ENCODE data around the gene NPC1.
"Not testable (repeated sequence)": the region's sequence is repeated elsewhere in the genome, so short reads cannot be mapped to it uniquely, and the experiment has no call there.

NPC1 gene

GRCh38 chr18:23524213-23524707, 62.0 kb downstream of the NPC1 start:
- TF ChIP-seq CTCF (IDR thresholded peaks at IDR 0.05; ENCODE audit: borderline replicate concordance, insufficient read depth, low read depth, low read length) = no peak
- no peak overlapping the region for H3K4me3 ChIP-seq (ENCODE audit: low read depth, low read length)

- no peak for TF ChIP-seq CTCF (IDR thresholded peaks at IDR 0.05; ENCODE audit: borderline replicate concordance, insufficient read depth, low read depth, low read length)
- H3K4me3 ChIP-seq (ENCODE audit: low read depth, low read length) = no peak overlapping the region
Observed at GRCh38 chr18:23523429-23524212, 62.7 kb downstream of the NPC1 start.

- TF ChIP-seq CTCF (IDR thresholded peaks at IDR 0.05; ENCODE audit: borderline replicate concordance, insufficient read depth, low read depth, low read length) = no peak
- H3K4me3 ChIP-seq (ENCODE audit: low read depth, low read length) = no peak overlapping the region
Observed at GRCh38 chr18:23521907-23522306, 64.4 kb downstream of the NPC1 start.

- no peak overlapping the region for H3K4me3 ChIP-seq (ENCODE audit: low read depth, low read length)
- TF ChIP-seq CTCF (IDR thresholded peaks at IDR 0.05; ENCODE audit: borderline replicate concordance, insufficient read depth, low read depth, low read length) = no peak
Observed at GRCh38 chr18:23521271-23521670, 65.0 kb downstream of the NPC1 start.

- TF ChIP-seq CTCF (IDR thresholded peaks at IDR 0.05; ENCODE audit: borderline replicate concordance, insufficient read depth, low read depth, low read length) = no peak
- no peak overlapping the region for H3K4me3 ChIP-seq (ENCODE audit: low read depth, low read length)
Observed at GRCh38 chr18:23519734-23520133, 66.6 kb downstream of the NPC1 start.

- TF ChIP-seq CTCF (IDR thresholded peaks at IDR 0.05; ENCODE audit: borderline replicate concordance, insufficient read depth, low read depth, low read length) = peak; percentile 91
- no peak overlapping the region for H3K4me3 ChIP-seq (ENCODE audit: low read depth, low read length)
Observed at GRCh38 chr18:23515911-23516546, 70.3 kb downstream of the NPC1 start.

- no peak overlapping the region for H3K4me3 ChIP-seq (ENCODE audit: low read depth, low read length)
- TF ChIP-seq CTCF (IDR thresholded peaks at IDR 0.05; ENCODE audit: borderline replicate concordance, insufficient read depth, low read depth, low read length) = no peak
Observed at GRCh38 chr18:23512641-23513040, 73.7 kb downstream of the NPC1 start.

GRCh38 chr18:23512216-23512615, 74.1 kb downstream of the NPC1 start:
- H3K4me3 ChIP-seq (ENCODE audit: low read depth, low read length) = not testable (repeated sequence)

- H3K4me3 ChIP-seq (ENCODE audit: low read depth, low read length) = not testable (repeated sequence)
Observed at GRCh38 chr18:23510923-23511322, 75.4 kb downstream of the NPC1 start.

Measured in GM12875 (cell line).